Stimulated activated CD4-positive, alpha-beta T cell treated with anti-CD3 and anti-CD28 coated beads, TNF-alpha, amount 100 ng/mL, for 48 hours (primary cell): ENCODE data around the gene SLC6A13.
"Not testable (repeated sequence)": the region's sequence is repeated elsewhere in the genome, so short reads cannot be mapped to it uniquely, and the experiment has no call there.

Experiments used
- DNase-seq, 3 donors: peaks; one replicate each; pipeline ENCODE4 v3.0.0-alpha.2; 2020; ENCODE audit warnings: low read depth in 3 of 3

Gene SLC6A13

GRCh38 chr12:233615-233968 is 29.0 kb downstream of the SLC6A13 start:
- no peak for DNase-seq

- no peak for DNase-seq
Measured at GRCh38 chr12:232731-233614, 29.7 kb downstream of the SLC6A13 start.

GRCh38 chr12:230925-231671 is 31.5 kb downstream of the SLC6A13 start:
- no peak for DNase-seq

GRCh38 chr12:229441-230191 is 33.0 kb downstream of the SLC6A13 start:
- no peak for DNase-seq

- no peak for DNase-seq
Measured at GRCh38 chr12:228846-229200, 33.8 kb downstream of the SLC6A13 start.

GRCh38 chr12:227923-228845 is 34.5 kb downstream of the SLC6A13 start:
- no peak for DNase-seq

GRCh38 chr12:227286-227915 is 35.2 kb downstream of the SLC6A13 start:
- no peak for DNase-seq

GRCh38 chr12:226401-226800 is 36.2 kb downstream of the SLC6A13 start:
- no peak for DNase-seq

GRCh38 chr12:225012-225411 is 37.6 kb downstream of the SLC6A13 start:
- no peak for DNase-seq

GRCh38 chr12:224330-224729 is 38.3 kb downstream of the SLC6A13 start:
- no peak for DNase-seq

GRCh38 chr12:223841-224240 is 38.8 kb downstream of the SLC6A13 start:
- no peak for DNase-seq

GRCh38 chr12:221736-222135 is 40.9 kb downstream of the SLC6A13 start:
- DNase-seq, result no peak

- no peak for DNase-seq
Measured at GRCh38 chr12:220946-221550, 41.6 kb downstream of the SLC6A13 start.

GRCh38 chr12:220491-220890 is 42.1 kb downstream of the SLC6A13 start:
- DNase-seq, result no peak

- peak; percentile 52 to 66 (median 57) for DNase-seq
Measured at GRCh38 chr12:219891-220352, 42.7 kb downstream of the SLC6A13 start.

- DNase-seq, result no peak
Measured at GRCh38 chr12:218728-219590, 43.7 kb downstream of the SLC6A13 start.

GRCh38 chr12:218221-218620 is 44.4 kb downstream of the SLC6A13 start:
- DNase-seq, result no peak

GRCh38 chr12:217029-217428 is 45.6 kb downstream of the SLC6A13 start:
- DNase-seq, result not testable (repeated sequence)

- DNase-seq, result no peak
Measured at GRCh38 chr12:215116-215515, 47.5 kb downstream of the SLC6A13 start.
